Measurements from ENCODE around the gene TGDS.

TGDS gene

DNA sequence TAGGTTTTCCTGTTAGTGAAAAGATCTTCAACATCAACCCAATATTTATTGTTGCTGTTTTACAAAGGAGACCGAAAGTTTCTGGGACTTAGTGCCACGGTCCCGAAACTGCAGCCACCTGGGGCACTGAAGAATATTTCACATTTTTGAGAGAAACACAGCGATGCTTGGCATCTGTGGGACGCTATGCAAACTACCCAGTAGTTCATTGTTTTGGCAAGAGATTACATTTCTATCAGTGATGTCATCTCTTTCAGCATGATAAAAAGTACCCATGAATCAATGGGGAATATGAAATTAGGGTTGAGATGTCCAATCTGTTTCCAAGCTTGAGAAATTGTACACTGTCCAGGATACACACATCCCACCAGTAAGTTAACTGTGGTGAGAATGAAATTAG lies 43.9 kb downstream of the TGDS start:
- no peak overlapping the region for H3K27ac ChIP-seq
- no peak for DNase-seq (ENCODE audit: low spot score)
- TF ChIP-seq, protein P1, sequence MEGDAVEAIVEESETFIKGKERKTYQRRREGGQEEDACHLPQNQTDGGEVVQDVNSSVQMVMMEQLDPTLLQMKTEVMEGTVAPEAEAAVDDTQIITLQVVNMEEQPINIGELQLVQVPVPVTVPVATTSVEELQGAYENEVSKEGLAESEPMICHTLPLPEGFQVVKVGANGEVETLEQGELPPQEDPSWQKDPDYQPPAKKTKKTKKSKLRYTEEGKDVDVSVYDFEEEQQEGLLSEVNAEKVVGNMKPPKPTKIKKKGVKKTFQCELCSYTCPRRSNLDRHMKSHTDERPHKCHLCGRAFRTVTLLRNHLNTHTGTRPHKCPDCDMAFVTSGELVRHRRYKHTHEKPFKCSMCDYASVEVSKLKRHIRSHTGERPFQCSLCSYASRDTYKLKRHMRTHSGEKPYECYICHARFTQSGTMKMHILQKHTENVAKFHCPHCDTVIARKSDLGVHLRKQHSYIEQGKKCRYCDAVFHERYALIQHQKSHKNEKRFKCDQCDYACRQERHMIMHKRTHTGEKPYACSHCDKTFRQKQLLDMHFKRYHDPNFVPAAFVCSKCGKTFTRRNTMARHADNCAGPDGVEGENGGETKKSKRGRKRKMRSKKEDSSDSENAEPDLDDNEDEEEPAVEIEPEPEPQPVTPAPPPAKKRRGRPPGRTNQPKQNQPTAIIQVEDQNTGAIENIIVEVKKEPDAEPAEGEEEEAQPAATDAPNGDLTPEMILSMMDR (IDR thresholded peaks at IDR 0.05) = no peak
- no peak overlapping the region for H3K4me3 ChIP-seq

DNA sequence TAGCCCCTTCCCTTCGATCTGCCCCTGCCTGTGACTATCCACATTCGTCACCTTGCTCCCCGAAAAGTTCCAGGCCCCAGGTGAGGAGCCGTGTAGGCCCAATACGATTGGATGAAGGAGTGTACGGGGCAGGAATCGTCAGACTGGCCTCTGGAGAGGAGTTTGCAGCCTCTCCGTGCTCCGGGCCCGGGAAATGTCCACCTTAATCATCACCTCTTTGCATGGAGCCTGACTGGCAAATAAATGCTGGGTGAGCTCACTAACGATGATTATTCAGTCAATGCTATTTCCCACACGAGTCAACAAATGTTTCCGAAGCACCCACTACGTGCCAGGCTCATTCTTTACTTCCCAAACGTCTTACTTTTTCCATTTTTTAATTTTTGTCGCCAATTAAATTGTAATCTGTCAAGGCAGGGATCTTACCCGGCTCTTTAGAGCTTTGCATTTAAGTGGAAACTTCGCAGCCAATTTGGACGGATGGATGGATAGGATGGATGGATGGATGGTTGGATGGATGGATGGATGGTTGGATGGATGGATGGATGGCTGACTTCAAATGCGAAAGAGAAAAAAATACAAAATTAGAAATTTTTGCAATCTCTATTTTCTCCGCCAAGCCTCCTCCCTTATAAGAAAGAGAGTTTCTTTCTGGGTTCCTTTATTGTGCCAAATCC lies 45.8 kb downstream of the TGDS start:
- H3K4me3 ChIP-seq = peak overlapping the region; percentile 89
- peak overlapping the region; percentile 90 to 97 for H3K27ac ChIP-seq
- DNase-seq (ENCODE audit: low spot score) = no peak
- TF ChIP-seq, protein P1 (IDR thresholded peaks at IDR 0.05) = no peak

DNA sequence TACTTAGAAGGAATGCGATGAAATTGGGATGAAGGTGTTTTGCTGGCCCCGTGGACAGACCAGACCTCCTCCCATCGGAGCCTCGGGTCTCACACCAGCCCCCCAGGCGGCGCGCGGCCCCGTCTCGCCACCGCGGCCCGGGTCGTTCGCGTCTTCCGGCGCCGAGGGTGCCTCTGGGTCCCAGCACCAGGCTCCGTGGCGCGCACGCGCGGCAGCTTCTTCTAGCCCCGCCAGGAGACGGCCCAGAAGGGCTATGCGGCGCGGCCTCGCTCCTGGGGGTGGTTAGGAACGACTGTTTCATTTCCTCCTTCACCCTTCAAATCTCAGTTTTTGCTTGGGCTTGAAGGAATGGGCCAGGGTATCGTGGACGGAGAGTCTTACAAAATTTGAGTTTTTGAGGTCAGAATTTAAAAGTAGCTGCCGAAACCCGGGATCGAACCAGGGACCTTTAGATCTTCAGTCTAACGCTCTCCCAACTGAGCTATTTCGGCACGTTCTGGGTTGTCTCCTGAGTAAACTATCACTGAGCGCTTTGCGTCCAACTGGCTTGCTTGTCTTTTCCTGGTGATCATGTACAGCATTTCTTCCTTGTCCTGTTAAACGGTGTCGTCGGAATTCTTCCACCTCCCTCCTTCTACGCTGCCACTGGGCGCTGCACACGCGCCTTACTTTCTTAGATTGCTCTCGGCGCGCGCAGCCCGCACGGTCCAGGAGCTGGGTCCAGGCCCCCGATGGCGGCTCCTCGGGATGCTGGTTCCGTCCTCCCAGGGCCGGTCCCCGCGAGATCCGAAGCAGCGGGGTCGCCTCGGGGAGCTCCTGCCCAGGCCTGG lies 46.5 kb downstream of the TGDS start:
- TF ChIP-seq, protein P1 (IDR thresholded peaks at IDR 0.05) = no peak
- Histone ChIP-seq H3K4me3 (peak overlapping the region; percentile 89), H3K27ac (peak overlapping the region; percentile 90 to 97)
- DNase-seq (ENCODE audit: low spot score) = peak; percentile 95

DNA sequence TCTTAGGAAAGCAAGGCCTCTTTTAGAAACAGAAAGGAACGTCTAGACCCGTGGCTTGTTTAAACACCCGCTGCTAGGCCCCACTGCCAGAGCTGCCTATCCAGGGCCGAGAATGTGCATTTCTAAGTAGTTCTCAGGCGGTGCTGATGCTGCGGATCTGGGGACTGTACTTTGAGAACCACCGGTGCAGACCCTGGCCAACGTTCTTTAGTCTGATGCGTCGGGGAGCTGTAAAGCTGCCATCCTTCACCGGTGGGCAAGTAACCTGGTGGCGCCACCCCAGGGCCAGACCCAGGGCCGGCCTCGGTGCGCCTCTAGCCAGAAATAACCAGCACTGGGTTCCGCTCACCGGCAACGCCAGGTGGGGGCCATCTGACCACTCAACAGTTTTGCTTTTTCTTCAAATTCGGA lies 47.1 kb downstream of the TGDS start:
- peak; percentile 77 for DNase-seq (ENCODE audit: low spot score)
- H3K27ac ChIP-seq = peak overlapping the region; percentile 90 to 97
- H3K4me3 ChIP-seq = peak overlapping the region; percentile 89
- TF ChIP-seq, protein P1 (IDR thresholded peaks at IDR 0.05) = no peak

DNA sequence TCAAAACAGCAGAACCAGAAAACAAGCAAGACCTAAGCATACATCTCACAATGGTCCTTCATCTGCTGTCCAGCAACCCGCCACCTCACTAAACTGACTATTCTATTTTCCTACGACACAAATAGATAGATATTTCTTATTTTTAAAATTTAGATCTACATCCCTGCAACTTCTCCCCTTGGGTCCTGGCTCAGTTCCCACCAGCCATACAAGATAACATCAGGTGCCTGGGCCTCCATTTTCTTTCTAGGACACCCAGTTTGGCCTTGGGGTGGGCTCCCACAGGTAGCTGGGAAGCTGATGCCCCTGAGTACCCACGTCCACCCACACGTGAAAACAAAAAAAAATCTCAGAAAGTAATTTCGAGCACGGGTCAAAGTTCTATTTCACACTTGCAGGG lies 47.6 kb downstream of the TGDS start:
- TF ChIP-seq, protein P1 (IDR thresholded peaks at IDR 0.05) = no peak
- Histone ChIP-seq H3K4me3 (peak overlapping the region; percentile 89), H3K27ac (peak overlapping the region; percentile 90 to 97)
- DNase-seq (ENCODE audit: low spot score) = no peak

DNA sequence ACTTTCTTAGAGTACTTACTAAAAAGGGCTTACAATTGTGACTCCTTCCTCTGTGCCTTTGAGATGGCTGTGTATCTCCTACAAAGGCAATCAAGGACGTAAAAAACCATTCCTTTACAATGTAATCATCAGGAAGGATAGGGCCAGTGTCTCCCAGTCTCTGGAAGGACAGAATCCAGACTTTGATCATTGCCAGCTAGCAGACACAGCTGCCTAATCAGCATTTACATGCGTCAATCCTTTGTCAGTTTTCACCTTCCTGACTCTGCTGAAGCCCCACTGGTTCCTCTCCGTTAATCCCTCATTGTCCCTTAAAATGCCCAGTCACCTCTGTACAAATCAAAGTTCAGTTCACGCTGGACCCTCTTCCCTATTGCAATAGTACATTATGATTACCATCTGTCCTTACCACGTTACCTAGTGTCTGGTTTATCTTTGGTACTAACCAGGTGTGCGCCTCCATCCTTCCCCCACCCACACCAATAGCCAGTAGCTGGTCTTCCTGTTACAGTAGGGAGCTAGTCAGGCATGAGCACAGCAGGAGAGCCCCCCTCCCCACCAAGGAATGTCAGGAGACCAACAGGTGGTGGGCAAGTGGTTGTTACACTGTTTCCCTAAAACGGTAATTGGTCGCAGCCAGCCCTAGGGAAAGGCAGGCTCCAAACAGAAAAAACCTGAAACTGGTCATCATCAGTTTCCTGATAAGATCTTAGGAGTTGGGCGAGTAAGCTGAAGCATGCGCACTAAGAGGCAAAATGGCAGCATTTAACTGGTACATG lies 49.7 kb downstream of the TGDS start:
- no peak for DNase-seq (ENCODE audit: low spot score)
- H3K4me3 ChIP-seq = no peak overlapping the region
- H3K27ac ChIP-seq = no peak overlapping the region
- TF ChIP-seq, protein P1 (IDR thresholded peaks at IDR 0.05) = no peak

Measured in coronary artery (tissue), 2 donors.